Natural killer cell (primary cell): ENCODE measurements around the gene ALDH8A1. TPM values are rescaled to one million over a fixed set of nuclear protein-coding genes. Genes with fewer than 3 reads are reported as not detected.

Source experiments
- ATAC-seq, 3 donors: fragments of 150-1000 bp in 2 of 3; fragments of 200-7000 bp in 1 of 3; cut with Tn5 transposase; 1 replicate in 1 of 3; 2 replicates in 2 of 3; pipeline ENCODE4 v1.10.0; 2021; ENCODE audit warnings: mild to moderate bottlenecking in 2 of 3, moderate library complexity in 2 of 3
- DNase-seq, 2 donors: peaks; one replicate each; pipeline versions ENCODE4 v3.0.0 to v3.0.0-alpha.2; 2013 to 2021; ENCODE audit warnings: mixed read lengths in 1 of 2
- H3K27ac ChIP-seq: one replicate; pipeline ENCODE4 v1.5.1; 2013; ENCODE audit warnings: mild to moderate bottlenecking, low read length
- H3K27me3 ChIP-seq: one replicate; pipeline ENCODE4 v1.6.1; 2013; ENCODE audit warnings: low read length; ENCODE audit not compliant: control insufficient read depth, insufficient read depth
- H3K36me3 ChIP-seq: one replicate; pipeline ENCODE4 v1.6.1; 2013; ENCODE audit warnings: low read length; ENCODE audit not compliant: control insufficient read depth, insufficient read depth
- H3K4me1 ChIP-seq: one replicate; pipeline ENCODE4 v1.6.1; 2013; ENCODE audit warnings: low read length; ENCODE audit not compliant: control insufficient read depth, insufficient read depth
- H3K4me3 ChIP-seq: one replicate; pipeline ENCODE4 v1.5.1; 2013; ENCODE audit warnings: low read length
- H3K9me3 ChIP-seq: one replicate; pipeline ENCODE4 v1.6.1; 2013; ENCODE audit warnings: low read length; ENCODE audit not compliant: control insufficient read depth, insufficient read depth
- H3K27ac Mint-ChIP-seq, 2 donors: one replicate each; pipeline ENCODE4 v1.8.0; 2022; ENCODE audit warnings: mild to moderate bottlenecking in 2 of 2, mixed read lengths in 2 of 2, moderate library complexity in 1 of 2
- H3K27me3 Mint-ChIP-seq, 2 donors: one replicate each; pipeline ENCODE4 v1.8.0; 2022; ENCODE audit warnings: low read depth in 2 of 2, mixed read lengths in 2 of 2
- H3K36me3 Mint-ChIP-seq: one replicate; pipeline ENCODE4 v1.8.0; 2022; ENCODE audit warnings: mixed read lengths
- H3K4me1 Mint-ChIP-seq, 2 donors: one replicate each; pipeline ENCODE4 v1.8.0; 2022; ENCODE audit warnings: mixed read lengths in 2 of 2
- H3K4me3 Mint-ChIP-seq: one replicate; pipeline ENCODE4 v1.8.0; 2022; ENCODE audit warnings: mild to moderate bottlenecking, moderate library complexity, mixed read lengths
- H3K9me3 Mint-ChIP-seq, 2 donors: one replicate each; pipeline ENCODE4 v1.8.0; 2022; ENCODE audit warnings: mixed read lengths in 2 of 2
- WGBS: methylation state at CpG from one replicate; pipeline ENCODE4 v1.1.7; 2013; ENCODE audit warnings: missing lambda C conversion rate; ENCODE audit not compliant: insufficient coverage; 5-methylcytosine and 5-hydroxymethylcytosine counted together
- intact Hi-C: fragments of 100-400 bp; cut with micrococcal nuclease; formaldehyde crosslinking; loops from one replicate; pipeline ENCODE4 v1.14.2; 2022
- total RNA-seq, 4 donors: library from RNA; stranded (reverse); fragments of 120-200 nt in 1 of 4; gene quantifications; one replicate each; pipeline versions ENCODE4 v1.2.3 to v1.2.4, GENCODE V29; 2013 to 2022
- TF ChIP-seq, protein P1 (sequence below): fragments of 200-600 bp; IDR thresholded peaks from one replicate; pipeline ENCODE4 v1.8.0; 2022; ENCODE audit warnings: antibody characterized with exemption

The ALDH8A1 gene
- total RNA-seq, 3 donors from 2014 or later (not counting 1 experiment from before 2014, with no cell fraction given), result 0.75 to 3.0 (median 1.8) TPM

- no peak overlapping the region for H3K27ac ChIP-seq
- H3K36me3 ChIP-seq, result no peaks in the 10 kb centered on the region
- H3K4me1 Mint-ChIP-seq, result no peaks in the 10 kb centered on the region
- H3K9me3 Mint-ChIP-seq, result no peaks in the 10 kb centered on the region
- H3K4me3 Mint-ChIP-seq, result no peak overlapping the region
- H3K27me3 Mint-ChIP-seq, result peaks cover 13 to 16% of the 10 kb centered on the region in 2 donors
- no peak overlapping the region for H3K4me3 ChIP-seq
- H3K4me1 ChIP-seq, result no peaks in the 10 kb centered on the region
- no peak overlapping the region for H3K27ac Mint-ChIP-seq
- TF ChIP-seq, protein P1, sequence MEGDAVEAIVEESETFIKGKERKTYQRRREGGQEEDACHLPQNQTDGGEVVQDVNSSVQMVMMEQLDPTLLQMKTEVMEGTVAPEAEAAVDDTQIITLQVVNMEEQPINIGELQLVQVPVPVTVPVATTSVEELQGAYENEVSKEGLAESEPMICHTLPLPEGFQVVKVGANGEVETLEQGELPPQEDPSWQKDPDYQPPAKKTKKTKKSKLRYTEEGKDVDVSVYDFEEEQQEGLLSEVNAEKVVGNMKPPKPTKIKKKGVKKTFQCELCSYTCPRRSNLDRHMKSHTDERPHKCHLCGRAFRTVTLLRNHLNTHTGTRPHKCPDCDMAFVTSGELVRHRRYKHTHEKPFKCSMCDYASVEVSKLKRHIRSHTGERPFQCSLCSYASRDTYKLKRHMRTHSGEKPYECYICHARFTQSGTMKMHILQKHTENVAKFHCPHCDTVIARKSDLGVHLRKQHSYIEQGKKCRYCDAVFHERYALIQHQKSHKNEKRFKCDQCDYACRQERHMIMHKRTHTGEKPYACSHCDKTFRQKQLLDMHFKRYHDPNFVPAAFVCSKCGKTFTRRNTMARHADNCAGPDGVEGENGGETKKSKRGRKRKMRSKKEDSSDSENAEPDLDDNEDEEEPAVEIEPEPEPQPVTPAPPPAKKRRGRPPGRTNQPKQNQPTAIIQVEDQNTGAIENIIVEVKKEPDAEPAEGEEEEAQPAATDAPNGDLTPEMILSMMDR, result no peak
- ATAC-seq (no peak), DNase-seq (no peak)
- H3K9me3 ChIP-seq, result no peaks in the 10 kb centered on the region
- no peaks in the 10 kb centered on the region for H3K27me3 ChIP-seq
- 76% methylated on average over 1 of the region's 1 CpG for WGBS
- H3K36me3 Mint-ChIP-seq, result no peaks in the 10 kb centered on the region
- intact Hi-C loops, result no loop called here
Observed at GRCh38 chr6:134894800-134895199, 55.1 kb downstream of the ALDH8A1 start.

DNA sequence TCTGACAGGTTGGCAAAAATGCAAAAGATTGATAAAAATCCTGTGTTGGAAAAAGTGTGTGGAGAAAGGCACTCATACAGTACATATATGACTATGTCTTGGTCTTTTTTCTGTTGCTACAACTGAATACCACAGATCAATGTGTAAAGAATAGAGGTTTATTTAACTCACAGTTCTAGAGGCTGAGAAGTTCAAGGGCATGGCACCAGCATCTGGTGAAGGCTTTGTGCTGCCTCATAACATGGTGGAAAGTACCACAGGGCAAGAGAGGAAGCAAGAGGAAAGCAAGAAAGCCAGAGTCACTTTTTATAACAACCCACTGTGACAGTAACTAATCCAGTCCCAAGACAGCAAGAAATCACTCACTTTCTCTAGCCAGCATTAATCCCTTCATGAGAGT, 57.5 kb downstream of the ALDH8A1 start:
- H3K9me3 Mint-ChIP-seq, result no peaks in the 10 kb centered on the region
- no peak for ATAC-seq
- intact Hi-C loops, result no loop called here
- Histone ChIP-seq H3K36me3 (no peaks in the 10 kb centered on the region), H3K4me3 (no peak overlapping the region), H3K27ac (no peak overlapping the region), H3K27me3 (no peaks in the 10 kb centered on the region), H3K9me3 (no peaks in the 10 kb centered on the region), H3K4me1 (no peaks in the 10 kb centered on the region)
- TF ChIP-seq, protein P1, result no peak
- no peaks in the 10 kb centered on the region for H3K4me1 Mint-ChIP-seq
- no peak overlapping the region for H3K27ac Mint-ChIP-seq
- no peaks in the 10 kb centered on the region for H3K36me3 Mint-ChIP-seq
- H3K27me3 Mint-ChIP-seq, result peaks cover 13 to 16% of the 10 kb centered on the region in 2 donors
- DNase-seq, result no peak
- no peak overlapping the region for H3K4me3 Mint-ChIP-seq

- TF ChIP-seq, protein P1, result no peak
- H3K4me3 Mint-ChIP-seq, result no peak overlapping the region
- Histone ChIP-seq H3K27ac (no peak overlapping the region), H3K27me3 (no peaks in the 10 kb centered on the region), H3K9me3 (no peaks in the 10 kb centered on the region), H3K4me1 (no peaks in the 10 kb centered on the region), H3K36me3 (no peaks in the 10 kb centered on the region), H3K4me3 (no peak overlapping the region)
- no peaks in the 10 kb centered on the region for H3K9me3 Mint-ChIP-seq
- H3K36me3 Mint-ChIP-seq, result no peaks in the 10 kb centered on the region
- no peaks in the 10 kb centered on the region for H3K4me1 Mint-ChIP-seq
- intact Hi-C loops, result no loop called here
- H3K27me3 Mint-ChIP-seq, result peaks cover 16 to 20% of the 10 kb centered on the region in 2 donors
- no peak overlapping the region for H3K27ac Mint-ChIP-seq
- DNase-seq (no peak), ATAC-seq (no peak)
Observed at GRCh38 chr6:134891633-134892032, 58.3 kb downstream of the ALDH8A1 start.

GRCh38 chr6:134888316-134888715, 61.6 kb downstream of the ALDH8A1 start:
- Mint-ChIP-seq H3K9me3 (no peaks in the 10 kb centered on the region), H3K36me3 (no peaks in the 10 kb centered on the region), H3K4me3 (no peak overlapping the region), H3K27ac (no peak overlapping the region), H3K4me1 (no peaks in the 10 kb centered on the region), H3K27me3 (peaks cover 20 to 24% of the 10 kb centered on the region in 2 donors)
- Histone ChIP-seq H3K27ac (no peak overlapping the region), H3K27me3 (no peaks in the 10 kb centered on the region), H3K36me3 (no peaks in the 10 kb centered on the region), H3K4me1 (no peaks in the 10 kb centered on the region), H3K9me3 (no peaks in the 10 kb centered on the region), H3K4me3 (no peak overlapping the region)
- intact Hi-C loops, result no loop called here
- no peak for ATAC-seq
- 77% methylated on average over 3 of the region's 3 CpGs for WGBS
- TF ChIP-seq, protein P1, result no peak
- DNase-seq, result no peak
